NCI-H446 (cell line): ENCODE results near the gene AGFG2.
A peak's percentile ranks its signal among the peaks of the same experiment; 100 is the strongest.
"Not testable (repeated sequence)": the region's sequence is repeated elsewhere in the genome, so short reads cannot be mapped to it uniquely, and the experiment has no call there.

ENCODE experiments used
- DNase-seq, 2 experiments: peaks; one replicate each; lab custom pipeline; 2025; lab: John Stamatoyannopoulos, UW

The AGFG2 gene

GRCh38 chr7:100538654-100539435 lies at the start of gene AGFG2:
Gene AGFG2 (plus strand): TSS chr7:100539203. CDS start chr7:100539347, 144 bp downstream.
- peak; percentile 96 to 99 for DNase-seq

- DNase-seq: peak; percentile 32 to 78
These were observed 49.2 kb upstream of the AGFG2 start for GRCh38 chr7:100489824-100490223.

GRCh38 chr7:100490483-100491191 lies 48.4 kb upstream of the AGFG2 start:
- no peak for DNase-seq

GRCh38 chr7:100491192-100491578 lies 47.8 kb upstream of the AGFG2 start:
- DNase-seq: no peak

- no peak for DNase-seq
These were observed 46.1 kb upstream of the AGFG2 start for GRCh38 chr7:100492738-100493475.

- no peak for DNase-seq
These were observed 45.3 kb upstream of the AGFG2 start for GRCh38 chr7:100493476-100494264.

GRCh38 chr7:100496509-100496908 lies 42.5 kb upstream of the AGFG2 start:
- DNase-seq: no peak

GRCh38 chr7:100500743-100501142 lies 38.3 kb upstream of the AGFG2 start:
- not testable (repeated sequence) for DNase-seq

- not testable (repeated sequence) for DNase-seq
These were observed 35.0 kb upstream of the AGFG2 start for GRCh38 chr7:100504031-100504430.

- DNase-seq: no peak
These were observed 34.0 kb upstream of the AGFG2 start for GRCh38 chr7:100504887-100505611.

GRCh38 chr7:100506356-100506923 lies 32.6 kb upstream of the AGFG2 start:
- no peak for DNase-seq

- DNase-seq: peak; percentile 12 to 71
These were observed 29.8 kb upstream of the AGFG2 start for GRCh38 chr7:100509231-100509630.

- DNase-seq: no peak
These were observed 28.4 kb upstream of the AGFG2 start for GRCh38 chr7:100510437-100511239.

GRCh38 chr7:100513212-100513810 lies 25.7 kb upstream of the AGFG2 start:
- no peak for DNase-seq

GRCh38 chr7:100515072-100515532 lies 23.9 kb upstream of the AGFG2 start:
- peak in 1 of 2 experiments; percentile 20 for DNase-seq

- peak in 1 of 2 experiments; percentile 8 for DNase-seq
These were observed 22.7 kb upstream of the AGFG2 start for GRCh38 chr7:100516135-100516812.

GRCh38 chr7:100517305-100517704 lies 21.7 kb upstream of the AGFG2 start:
- no peak for DNase-seq

- DNase-seq: no peak
These were observed 19.4 kb upstream of the AGFG2 start for GRCh38 chr7:100519580-100519979.

- DNase-seq: no peak
These were observed 18.9 kb upstream of the AGFG2 start for GRCh38 chr7:100520138-100520537.
